Activated CD4-positive, alpha-beta T cell treated with anti-CD3 and anti-CD28 coated beads for 48 hours (primary cell): ENCODE results near the gene MCOLN1.

Source experiments
- DNase-seq: peaks from one replicate; pipeline ENCODE4 v3.0.0-alpha.2; 2020

The MCOLN1 gene

GRCh38 chr19:7578127-7578526 lies 55.7 kb downstream of the MCOLN1 start:
- DNase-seq, result no peak

- no peak for DNase-seq
Observed at GRCh38 chr19:7579182-7579581, 56.8 kb downstream of the MCOLN1 start.

- no peak for DNase-seq
Observed at GRCh38 chr19:7582446-7582845, 60.0 kb downstream of the MCOLN1 start.
